T-cell (primary cell): ENCODE data around the gene ALPK3. TPM values are rescaled to one million over a fixed set of nuclear protein-coding genes. Genes with fewer than 3 reads are reported as not detected.

Experiments
- ATAC-seq, 4 experiments: fragments of 200-7000 bp in 3 of 4; fragments of 150-1000 bp in 1 of 4; cut with Tn5 transposase; replicated peaks in 1 of 4; 1 replicate in 3 of 4; 2 replicates in 1 of 4; pipeline ENCODE4 v1.10.0; 2021; ENCODE audit warnings: moderate library complexity in 3 of 4, mild to moderate bottlenecking in 2 of 4, moderate number of reproducible peaks in 1 of 4
- CTCF ChIA-PET, 2 donors: fragments of 300-600 bp; sonication (Branson Sonifier 250); formaldehyde crosslinking; loops; one replicate each; lab custom pipeline; 2022; ENCODE audit warnings: antibody characterized with exemption in 2 of 2; lab: Charles Lee
- POLR2A ChIA-PET, 2 donors: fragments of 300-600 bp; sonication (Branson Sonifier 250); formaldehyde crosslinking; loops; one replicate each; lab custom pipeline; 2022; ENCODE audit warnings: antibody characterized with exemption in 2 of 2; lab: Charles Lee
- DNase-seq, 35 experiments: peaks; one replicate each; pipeline versions ENCODE4 v3.0.0 to v3.0.0-alpha.2; 2013 to 2023
- H3K27ac ChIP-seq: one replicate; pipeline ENCODE4 v1.5.1; 2013; ENCODE audit warnings: low read length
- H3K27me3 ChIP-seq, 2 experiments: replicated peaks in 1 of 2; 1 replicate in 1 of 2; 2 replicates in 1 of 2; pipeline versions ENCODE4 v1.6.1 to v1.7.0; 2013; ENCODE audit warnings: low read length in 1 of 2, mixed read lengths in 1 of 2; ENCODE audit not compliant: control insufficient read depth in 2 of 2, insufficient read depth in 2 of 2; ENCODE audit errors: extremely low read depth in 1 of 2
- H3K36me3 ChIP-seq, 2 donors: 1 replicate in 1 of 2; 2 replicates in 1 of 2; pipeline versions ENCODE4 v1.6.1 to v1.7.0; 2013; ENCODE audit warnings: low read length in 1 of 2; ENCODE audit not compliant: control insufficient read depth in 2 of 2, insufficient read depth in 1 of 2; ENCODE audit errors: extremely low read depth in 1 of 2
- H3K4me1 ChIP-seq, 2 experiments: 1 replicate in 1 of 2; 2 replicates in 1 of 2; pipeline versions ENCODE4 v1.6.1 to v1.7.0; 2013; ENCODE audit warnings: low read length in 2 of 2, mixed read lengths in 1 of 2; ENCODE audit not compliant: insufficient read depth in 2 of 2, control insufficient read depth in 1 of 2; ENCODE audit errors: extremely low read depth in 1 of 2
- H3K4me3 ChIP-seq, 2 donors: 1 replicate in 1 of 2; 2 replicates in 1 of 2; pipeline versions ENCODE4 v1.5.1 to v1.7.0; 2013; ENCODE audit warnings: mild to moderate bottlenecking in 2 of 2, low read length in 1 of 2, moderate library complexity in 1 of 2; ENCODE audit not compliant: control insufficient read depth in 1 of 2; ENCODE audit errors: extremely low read depth in 1 of 2
- H3K9me3 ChIP-seq: 2 replicates; pipeline ENCODE4 v1.7.0; 2013
- H3K27ac Mint-ChIP-seq, 2 donors: one replicate each; pipeline ENCODE4 v1.8.0; 2020 to 2021; ENCODE audit warnings: mild to moderate bottlenecking in 2 of 2, mixed read lengths in 2 of 2
- H3K27me3 Mint-ChIP-seq, 2 donors: one replicate each; pipeline ENCODE4 v1.8.0; 2021 to 2022; ENCODE audit warnings: mixed read lengths in 2 of 2
- H3K36me3 Mint-ChIP-seq: one replicate; pipeline ENCODE4 v1.8.0; 2021; ENCODE audit warnings: mixed read lengths
- H3K4me1 Mint-ChIP-seq, 3 donors: one replicate each; pipeline ENCODE4 v1.8.0; 2020 to 2022; ENCODE audit warnings: mixed read lengths in 3 of 3, mild to moderate bottlenecking in 1 of 3
- H3K4me3 Mint-ChIP-seq, 3 donors: one replicate each; pipeline ENCODE4 v1.8.0; 2020 to 2022; ENCODE audit warnings: mild to moderate bottlenecking in 3 of 3, mixed read lengths in 3 of 3, moderate library complexity in 3 of 3
- H3K9me3 Mint-ChIP-seq, 3 donors: one replicate each; pipeline ENCODE4 v1.8.0; 2020 to 2022; ENCODE audit warnings: mixed read lengths in 3 of 3
- WGBS: methylation state at CpG from one replicate; pipeline ENCODE4 v1.1.5; 2013; ENCODE audit warnings: missing lambda C conversion rate; ENCODE audit not compliant: insufficient coverage; 5-methylcytosine and 5-hydroxymethylcytosine counted together
- total RNA-seq, 35 experiments: library from RNA in 6 of 35; stranded (reverse) in 6 of 35; fragments of 120-200 nt in 1 of 35; gene quantifications; one replicate each; pipeline versions ENCODE4 v1.2.1 to v1.2.4 and lab custom pipeline; 2013 to 2026

The ALPK3 gene
- total RNA-seq, 5 donors from 2014 or later (not counting 1 experiment from before 2014, with no cell fraction given) = 0.16 to 0.82 (median 0.22) TPM

- H3K27me3 ChIP-seq = peaks cover 0 to 12% of the 10 kb centered on the region in 2 experiments
- H3K4me3 Mint-ChIP-seq = no peak overlapping the region
- no peaks in the 10 kb centered on the region for H3K36me3 Mint-ChIP-seq
- no peak for ATAC-seq
- H3K4me1 Mint-ChIP-seq = no peaks in the 10 kb centered on the region
- H3K36me3 ChIP-seq = no peaks in the 10 kb centered on the region
- no peak overlapping the region for H3K4me3 ChIP-seq
- no peak overlapping the region for H3K27ac Mint-ChIP-seq
- DNase-seq = no peak
- no peaks in the 10 kb centered on the region for H3K9me3 Mint-ChIP-seq
- CTCF ChIA-PET = interaction anchor here in 1 of 2 donors (0.5 kb wide), 1 partner anchor 43 kb away, joined by 3 read pairs; no protein-coding TSS in a partner anchor
- H3K27me3 Mint-ChIP-seq = peaks cover 0 to 10% of the 10 kb centered on the region in 2 donors
- H3K27ac ChIP-seq = no peak overlapping the region
- 79% methylated on average over 5 of the region's 5 CpGs for WGBS
- H3K4me1 ChIP-seq = no peaks in the 10 kb centered on the region
- no peaks in the 10 kb centered on the region for H3K9me3 ChIP-seq
- POLR2A ChIA-PET = no interaction called here
Measured at GRCh38 chr15:84834969-84835368, 17.8 kb downstream of the ALPK3 start.

GRCh38 chr15:84835661-84836337, 18.6 kb downstream of the ALPK3 start:
- ATAC-seq (no peak), DNase-seq (no peak)
- H3K4me1 ChIP-seq = no peaks in the 10 kb centered on the region
- 54% methylated on average over 2 of the region's 5 CpGs for WGBS
- H3K4me3 Mint-ChIP-seq = no peak overlapping the region
- H3K27ac ChIP-seq = no peak overlapping the region
- H3K4me3 ChIP-seq = no peak overlapping the region
- H3K36me3 ChIP-seq = no peaks in the 10 kb centered on the region
- H3K27me3 Mint-ChIP-seq = peaks cover 0 to 10% of the 10 kb centered on the region in 2 donors
- H3K27ac Mint-ChIP-seq = no peak overlapping the region
- CTCF ChIA-PET = no interaction called here
- POLR2A ChIA-PET = no interaction called here
- H3K4me1 Mint-ChIP-seq = no peaks in the 10 kb centered on the region
- H3K9me3 Mint-ChIP-seq = no peaks in the 10 kb centered on the region
- H3K9me3 ChIP-seq = no peaks in the 10 kb centered on the region
- peaks cover 0 to 12% of the 10 kb centered on the region in 2 experiments for H3K27me3 ChIP-seq
- no peaks in the 10 kb centered on the region for H3K36me3 Mint-ChIP-seq

- DNase-seq = no peak
- H3K4me3 Mint-ChIP-seq = no peak overlapping the region
- Histone ChIP-seq H3K4me3 (no peak overlapping the region), H3K27ac (no peak overlapping the region), H3K9me3 (no peaks in the 10 kb centered on the region), H3K27me3 (peaks cover 0 to 12% of the 10 kb centered on the region in 2 experiments), H3K36me3 (no peaks in the 10 kb centered on the region), H3K4me1 (no peaks in the 10 kb centered on the region)
- no peaks in the 10 kb centered on the region for H3K9me3 Mint-ChIP-seq
- no peaks in the 10 kb centered on the region for H3K4me1 Mint-ChIP-seq
- 75% methylated on average over 1 of the region's 1 CpG for WGBS
- ChIA-PET CTCF (no interaction called here), POLR2A (no interaction called here)
- no peak for ATAC-seq
- H3K27me3 Mint-ChIP-seq = peaks cover 0 to 10% of the 10 kb centered on the region in 2 donors
- H3K36me3 Mint-ChIP-seq = no peaks in the 10 kb centered on the region
- no peak overlapping the region for H3K27ac Mint-ChIP-seq
Measured at GRCh38 chr15:84836844-84837243, 19.7 kb downstream of the ALPK3 start.

GRCh38 chr15:84839714-84840113, 22.6 kb downstream of the ALPK3 start:
- no peaks in the 10 kb centered on the region for H3K4me1 ChIP-seq

GRCh38 chr15:84840255-84840654, 23.1 kb downstream of the ALPK3 start:
- 74% methylated on average over 7 of the region's 10 CpGs for WGBS
- Histone ChIP-seq H3K4me1 (no peaks in the 10 kb centered on the region), H3K27me3 (peaks cover 0 to 7% of the 10 kb centered on the region in 2 experiments), H3K9me3 (no peaks in the 10 kb centered on the region), H3K4me3 (no peak overlapping the region), H3K27ac (no peak overlapping the region), H3K36me3 (no peaks in the 10 kb centered on the region)
- no peak overlapping the region for H3K4me3 Mint-ChIP-seq
- H3K27ac Mint-ChIP-seq = no peak overlapping the region
- peaks cover 0 to 12% of the 10 kb centered on the region in 2 donors for H3K27me3 Mint-ChIP-seq
- H3K9me3 Mint-ChIP-seq = no peaks in the 10 kb centered on the region
- CTCF ChIA-PET = no interaction called here
- no peak for DNase-seq
- ATAC-seq = no peak
- peaks cover 2% of the 10 kb centered on the region for H3K36me3 Mint-ChIP-seq
- H3K4me1 Mint-ChIP-seq = no peaks in the 10 kb centered on the region
- POLR2A ChIA-PET = no interaction called here

More at GRCh38 chr15:84839714-84840113, 22.6 kb downstream of the ALPK3 start:
- H3K27ac Mint-ChIP-seq = no peak overlapping the region
- DNase-seq = no peak
- Histone ChIP-seq H3K4me3 (no peak overlapping the region), H3K9me3 (no peaks in the 10 kb centered on the region), H3K36me3 (no peaks in the 10 kb centered on the region), H3K27ac (no peak overlapping the region), H3K27me3 (peaks cover 0 to 12% of the 10 kb centered on the region in 2 experiments)
- H3K4me3 Mint-ChIP-seq = no peak overlapping the region
- CTCF ChIA-PET = no interaction called here
- H3K4me1 Mint-ChIP-seq = no peaks in the 10 kb centered on the region
- 97% methylated on average over 23 of the region's 23 CpGs for WGBS
- H3K36me3 Mint-ChIP-seq = peaks cover 2% of the 10 kb centered on the region
- POLR2A ChIA-PET = no interaction called here
- ATAC-seq = no peak
- peaks cover 0 to 12% of the 10 kb centered on the region in 2 donors for H3K27me3 Mint-ChIP-seq
- no peaks in the 10 kb centered on the region for H3K9me3 Mint-ChIP-seq

- no peaks in the 10 kb centered on the region for H3K9me3 Mint-ChIP-seq
Measured at GRCh38 chr15:84840741-84841429, 23.7 kb downstream of the ALPK3 start.

More at GRCh38 chr15:84840741-84841429, 23.7 kb downstream of the ALPK3 start:
- DNase-seq (no peak), ATAC-seq (no peak)
- H3K4me1 ChIP-seq = no peaks in the 10 kb centered on the region
- CTCF ChIA-PET = no interaction called here
- Mint-ChIP-seq H3K4me3 (no peak overlapping the region), H3K36me3 (peaks cover 2% of the 10 kb centered on the region), H3K4me1 (no peaks in the 10 kb centered on the region), H3K27ac (no peak overlapping the region), H3K27me3 (peaks cover 0 to 12% of the 10 kb centered on the region in 2 donors)
- H3K36me3 ChIP-seq = no peaks in the 10 kb centered on the region
- H3K4me3 ChIP-seq = no peak overlapping the region
- H3K9me3 ChIP-seq = no peaks in the 10 kb centered on the region
- WGBS = 77% methylated on average over 12 of the region's 12 CpGs
- H3K27me3 ChIP-seq = peaks cover 0 to 7% of the 10 kb centered on the region in 2 experiments
- H3K27ac ChIP-seq = no peak overlapping the region
- POLR2A ChIA-PET = no interaction called here
